B cell (primary cell): ENCODE data around the gene GTF2I.
"Not testable (repeated sequence)": the region's sequence is repeated elsewhere in the genome, so short reads cannot be mapped to it uniquely, and the experiment has no call there.

Experiments
- CTCF ChIP-seq: fragments of 200-600 bp; IDR thresholded peaks from one replicate; pipeline ENCODE4 v1.8.0; 2022; ENCODE audit warnings: antibody characterized with exemption, mild to moderate bottlenecking
- EZH2 ChIP-seq: IDR thresholded peaks from 2 replicates; pipeline ENCODE4 v1.6.1; 2012; ENCODE audit warnings: borderline replicate concordance, low read depth, mild to moderate bottlenecking, moderate library complexity, low read length; ENCODE audit not compliant: insufficient read depth, poor library complexity, severe bottlenecking

- not testable (repeated sequence) for TF ChIP-seq CTCF, EZH2
Observed at GRCh38 chr7:74781746-74782145, 124.2 kb downstream of the GTF2I start.
